ENCODE data around the gene DCHS1. TPM values are rescaled to one million over a fixed set of nuclear protein-coding genes. Genes with fewer than 3 reads are reported as not detected.
A peak's percentile ranks its signal among the peaks of the same experiment; 100 is the strongest.

The DCHS1 gene
- total and polyA plus RNA-seq, 9 of the 15 experiments (the other 6 are each of a cell fraction or from before 2014, with no cell fraction given) = 0.04 to 0.49 (median 0.14) TPM; not detected in 2

GRCh38 chr11:6619004-6619745 is 36.4 kb downstream of the DCHS1 start, which contains the start of gene TPP1 (continued):
- TF ChIP-seq ATF6 (CRISPR knock-in tag; IDR thresholded peaks at IDR 0.05) = no peak
- no peak for TF ChIP-seq RBM15 (IDR thresholded peaks at IDR 0.05; ENCODE audit: insufficient read depth, low read length)
- no peak for TF ChIP-seq BCLAF1 (IDR thresholded peaks at IDR 0.05; ENCODE audit: borderline replicate concordance in 1 of 2, control insufficient read depth in 1 of 2, low read depth in 2 of 2, low read length in 1 of 2)
- TF ChIP-seq CXXC5 (CRISPR knock-in tag; IDR thresholded peaks at IDR 0.05) = no peak
- no peak; the same call in 1 of the 2 replicates for TF ChIP-seq FOSL1 (tag; conservative IDR thresholded peaks at IDR 0.05)
- TF ChIP-seq CBX2 (IDR thresholded peaks at IDR 0.05; ENCODE audit: insufficient read depth, low read length, poor library complexity, severe bottlenecking) = no peak
- TF ChIP-seq ZNF280B (CRISPR knock-in tag; IDR thresholded peaks at IDR 0.05) = no peak
- TF ChIP-seq ATF7 (IDR thresholded peaks at IDR 0.05) = peak; percentile 50
- no peak for TF ChIP-seq NONO (IDR thresholded peaks at IDR 0.05; ENCODE audit: low read depth in 2 of 2, low read length in 1 of 2)
- TF ChIP-seq ZNF274 (IDR thresholded peaks at IDR 0.05; ENCODE audit: borderline replicate concordance, low read depth, low read length) = no peak
- TF ChIP-seq TBP (optimal IDR thresholded peaks at IDR 0.05; ENCODE audit: low read depth, low read length) = peak; percentile 64
- no peak for TF ChIP-seq MCM3 (IDR thresholded peaks at IDR 0.05)
- TF ChIP-seq PTRF (tag; IDR thresholded peaks at IDR 0.05) = no peak
- no peak for TF ChIP-seq STAG1 (CRISPR knock-in tag; IDR thresholded peaks at IDR 0.05; ENCODE audit: borderline replicate concordance)
- no peak for TF ChIP-seq TSHZ1 (CRISPR knock-in tag; IDR thresholded peaks at IDR 0.05)

Measured in K562 (cell line).